Subcutaneous abdominal adipose tissue (tissue), 5 donors: ENCODE results near the gene XKR7.

Experiments used
- H3K27ac ChIP-seq: one replicate; pipeline ENCODE4 v1.7.0; 2013; ENCODE audit warnings: low read depth, mild to moderate bottlenecking, inconsistent platforms, low read length, moderate library complexity
- H3K27me3 ChIP-seq, 5 donors: one replicate each; pipeline ENCODE4 v1.7.0; 2013; ENCODE audit warnings: low read length in 5 of 5, inconsistent platforms in 1 of 5; ENCODE audit not compliant: control insufficient read depth in 5 of 5, insufficient read depth in 4 of 5
- H3K36me3 ChIP-seq, 5 donors: one replicate each; pipeline ENCODE4 v1.7.0; 2013; ENCODE audit warnings: low read length in 5 of 5; ENCODE audit not compliant: control insufficient read depth in 5 of 5, insufficient read depth in 5 of 5
- H3K4me1 ChIP-seq, 5 donors: one replicate each; pipeline ENCODE4 v1.7.0; 2013; ENCODE audit warnings: low read length in 5 of 5, mild to moderate bottlenecking in 3 of 5, moderate library complexity in 1 of 5; ENCODE audit not compliant: control insufficient read depth in 5 of 5, insufficient read depth in 5 of 5
- H3K4me3 ChIP-seq, 5 donors: one replicate each; pipeline ENCODE4 v1.7.0; 2013; ENCODE audit warnings: low read length in 5 of 5, low read depth in 1 of 5
- H3K9ac ChIP-seq, 5 donors: one replicate each; pipeline ENCODE4 v1.7.0; 2013; ENCODE audit warnings: low read length in 5 of 5, mild to moderate bottlenecking in 4 of 5, moderate library complexity in 3 of 5
- H3K9me3 ChIP-seq, 5 donors: one replicate each; pipeline ENCODE4 v1.7.0; 2013; ENCODE audit warnings: low read length in 5 of 5; ENCODE audit not compliant: control insufficient read depth in 5 of 5
- donor health status: healthy.
- donor health status: healthy.
- donor health status: healthy.
- donor health status: healthy.
- donor health status: healthy.

The XKR7 gene

DNA sequence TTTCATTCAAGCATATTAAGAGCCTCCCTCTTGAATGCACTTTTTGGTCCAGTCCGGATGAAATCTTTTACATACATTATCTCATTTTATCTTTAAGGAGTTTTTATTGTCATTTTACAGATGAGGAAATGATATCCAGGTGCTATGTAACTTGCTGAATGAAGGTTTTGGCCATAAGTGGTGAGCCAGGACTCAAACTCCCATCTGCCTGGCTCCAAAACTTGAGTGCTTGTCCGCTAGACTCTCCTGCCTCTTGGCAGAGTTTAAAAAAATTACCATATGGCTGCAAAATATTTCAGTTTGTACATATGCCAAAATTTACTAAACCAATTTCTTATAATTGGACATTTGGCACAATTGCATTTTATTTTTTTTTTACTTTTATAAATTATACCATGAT is 28.3 kb upstream of the XKR7 start:
- H3K4me3 ChIP-seq = no peak overlapping the region
- peaks cover 0 to 22% (median 13%) of the 10 kb centered on the region in 5 donors for H3K36me3 ChIP-seq
- H3K9me3 ChIP-seq = no peaks in the 10 kb centered on the region
- no peak overlapping the region for H3K9ac ChIP-seq
- H3K4me1 ChIP-seq = peaks cover 0 to 8% (median 7%) of the 10 kb centered on the region in 5 donors
- no peaks in the 10 kb centered on the region for H3K27me3 ChIP-seq
- H3K27ac ChIP-seq = no peak overlapping the region

DNA sequence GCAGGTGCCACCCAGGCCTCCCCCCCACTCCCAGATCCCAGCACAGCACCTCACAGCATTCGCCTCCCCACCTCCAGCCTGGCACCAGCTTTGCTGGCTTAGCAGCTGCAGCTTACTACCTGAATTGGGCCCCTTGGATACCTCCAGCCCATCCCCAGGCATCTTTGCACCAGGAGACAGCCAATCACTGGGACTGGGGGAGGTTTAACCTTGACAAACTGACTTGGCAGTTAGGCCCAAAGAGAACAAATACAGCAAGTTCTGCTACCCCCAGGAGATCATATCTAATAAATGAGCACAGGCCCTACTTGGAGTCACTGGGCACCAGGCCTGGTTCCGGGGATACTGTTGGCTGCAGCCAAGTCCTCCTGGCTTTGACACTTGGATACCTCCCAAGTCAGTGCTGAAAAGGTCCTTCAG is 24.9 kb upstream of the XKR7 start:
- peaks cover 7 to 56% (median 47%) of the 10 kb centered on the region in 5 donors for H3K36me3 ChIP-seq
- H3K4me1 ChIP-seq = peaks cover 0 to 8% (median 7%) of the 10 kb centered on the region in 5 donors
- no peaks in the 10 kb centered on the region for H3K27me3 ChIP-seq
- peak overlapping the region in 3 of 5 donors; percentile 9 to 40 (median 29) for H3K9ac ChIP-seq
- H3K4me3 ChIP-seq = no peak overlapping the region
- H3K27ac ChIP-seq = no peak overlapping the region
- peaks cover 0 to 2% (median 0%) of the 10 kb centered on the region in 5 donors for H3K9me3 ChIP-seq

DNA sequence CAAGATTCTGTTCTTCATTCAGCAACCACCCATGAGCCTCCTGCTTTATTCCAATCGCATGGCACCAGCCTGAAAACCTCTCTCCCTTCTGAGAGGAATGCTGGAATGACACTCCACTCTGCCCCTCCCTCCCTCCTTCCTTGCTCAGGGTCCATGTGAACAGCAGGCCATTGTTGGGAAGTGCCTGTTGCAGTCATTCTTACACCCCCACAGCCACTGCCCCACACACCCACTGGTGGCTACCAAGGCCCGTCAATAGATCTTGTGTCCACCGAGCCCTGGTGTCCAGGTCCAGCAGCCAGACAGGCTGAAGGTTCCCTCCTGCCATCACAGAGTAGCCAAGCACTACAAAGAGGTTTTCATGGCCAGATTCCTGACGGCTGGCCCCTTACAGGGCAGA is 22.6 kb upstream of the XKR7 start:
- no peak overlapping the region for H3K4me3 ChIP-seq
- H3K9ac ChIP-seq = no peak overlapping the region
- peaks cover 0 to 5% (median 0%) of the 10 kb centered on the region in 5 donors for H3K9me3 ChIP-seq
- peaks cover 14 to 76% (median 58%) of the 10 kb centered on the region in 5 donors for H3K36me3 ChIP-seq
- H3K4me1 ChIP-seq = peaks cover 0 to 12% (median 8%) of the 10 kb centered on the region in 5 donors
- H3K27ac ChIP-seq = no peak overlapping the region
- no peaks in the 10 kb centered on the region for H3K27me3 ChIP-seq

DNA sequence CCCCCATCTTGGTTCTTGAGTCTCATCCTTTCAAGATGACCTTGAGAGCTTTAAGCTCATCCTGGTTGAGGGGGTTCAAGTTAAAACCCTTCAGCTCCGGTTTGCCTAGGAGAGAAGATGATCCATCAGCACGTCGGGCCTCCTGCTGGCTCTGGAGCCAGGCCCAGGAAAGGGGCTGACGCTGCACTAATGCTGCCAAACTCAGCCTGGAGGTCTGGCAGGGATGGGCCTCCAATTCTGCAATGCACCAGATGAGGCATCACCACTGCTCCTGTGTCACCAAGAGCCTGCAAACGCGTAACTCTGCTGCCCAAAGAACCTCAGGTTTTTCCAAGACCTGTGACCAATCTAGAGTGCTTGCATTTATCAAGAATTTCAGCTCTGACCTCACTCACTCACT is 22.2 kb upstream of the XKR7 start:
- no peak overlapping the region for H3K4me3 ChIP-seq
- H3K9ac ChIP-seq = no peak overlapping the region
- peaks cover 14 to 76% (median 58%) of the 10 kb centered on the region in 5 donors for H3K36me3 ChIP-seq
- peaks cover 1 to 17% (median 13%) of the 10 kb centered on the region in 5 donors for H3K4me1 ChIP-seq
- H3K9me3 ChIP-seq = peaks cover 0 to 5% (median 0%) of the 10 kb centered on the region in 5 donors
- no peak overlapping the region for H3K27ac ChIP-seq
- H3K27me3 ChIP-seq = no peaks in the 10 kb centered on the region

DNA sequence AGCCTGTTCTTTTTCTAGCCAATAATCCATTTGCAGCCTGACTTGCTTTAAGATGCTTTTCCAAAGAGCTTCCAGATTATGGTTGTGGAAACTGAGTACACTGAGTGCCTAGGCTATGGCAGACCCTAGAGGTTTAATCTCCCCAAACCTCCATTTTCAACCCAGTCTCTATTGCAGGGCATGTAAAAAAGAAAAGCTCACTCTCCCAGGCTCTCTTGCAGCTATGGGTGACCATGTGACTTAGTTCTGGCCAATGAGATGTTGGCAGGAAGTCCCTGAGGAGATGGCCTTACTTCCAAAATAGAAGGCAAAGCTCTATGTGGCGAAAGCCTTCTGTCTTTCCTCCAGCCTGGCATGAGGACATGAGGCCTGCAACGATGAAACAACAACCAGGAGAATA is 19.9 kb upstream of the XKR7 start:
- peaks cover 0 to 5% (median 0%) of the 10 kb centered on the region in 5 donors for H3K9me3 ChIP-seq
- peaks cover 14 to 66% (median 52%) of the 10 kb centered on the region in 5 donors for H3K36me3 ChIP-seq
- no peak overlapping the region for H3K9ac ChIP-seq
- H3K27ac ChIP-seq = no peak overlapping the region
- no peak overlapping the region for H3K4me3 ChIP-seq
- H3K27me3 ChIP-seq = no peaks in the 10 kb centered on the region
- H3K4me1 ChIP-seq = peaks cover 5 to 23% (median 20%) of the 10 kb centered on the region in 5 donors

DNA sequence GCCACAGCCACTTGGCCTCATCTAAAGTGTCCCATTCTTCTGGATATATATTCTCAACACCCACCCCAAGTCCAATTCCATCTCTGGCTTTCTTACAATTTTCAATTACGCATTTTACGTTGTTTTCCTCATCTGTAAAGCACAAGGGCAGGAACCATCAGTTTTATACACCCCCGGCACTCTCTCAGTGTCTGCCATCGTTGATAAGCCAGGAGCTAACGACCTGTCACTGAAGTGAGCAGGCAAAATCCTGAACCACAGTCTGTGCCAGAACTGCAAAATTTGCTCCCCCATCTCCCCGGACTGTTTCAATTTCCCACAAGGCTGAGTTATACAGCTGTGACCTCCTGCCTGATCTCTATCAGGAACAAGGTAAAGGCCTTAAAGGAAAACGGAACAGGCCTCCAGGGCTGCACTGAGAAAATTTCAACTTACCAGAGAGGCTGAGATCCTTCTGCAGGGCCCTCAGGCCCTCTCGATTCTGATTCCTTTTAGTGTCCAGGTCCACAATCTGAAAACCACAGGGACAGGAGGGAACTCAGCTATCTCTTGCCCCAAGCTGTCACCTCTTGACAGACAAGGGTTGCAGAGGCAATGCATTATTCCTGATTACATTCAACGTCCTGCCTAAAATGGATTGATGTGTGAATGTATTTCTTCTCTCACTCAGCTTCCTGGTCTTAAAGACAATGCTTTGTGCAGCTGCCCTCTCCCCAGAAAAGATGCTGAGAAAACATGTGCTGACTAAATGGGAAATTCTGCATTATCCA is 17.9 kb upstream of the XKR7 start:
- H3K4me1 ChIP-seq = peaks cover 5 to 17% (median 13%) of the 10 kb centered on the region in 5 donors
- peaks cover 0 to 3% (median 0%) of the 10 kb centered on the region in 5 donors for H3K27me3 ChIP-seq
- no peak overlapping the region for H3K4me3 ChIP-seq
- peak overlapping the region in 4 of 5 donors; percentile 90 to 98 (median 94) for H3K9ac ChIP-seq
- peaks cover 14 to 50% (median 41%) of the 10 kb centered on the region in 5 donors for H3K36me3 ChIP-seq
- H3K27ac ChIP-seq = no peak overlapping the region
- peaks cover 0 to 5% (median 0%) of the 10 kb centered on the region in 5 donors for H3K9me3 ChIP-seq

DNA sequence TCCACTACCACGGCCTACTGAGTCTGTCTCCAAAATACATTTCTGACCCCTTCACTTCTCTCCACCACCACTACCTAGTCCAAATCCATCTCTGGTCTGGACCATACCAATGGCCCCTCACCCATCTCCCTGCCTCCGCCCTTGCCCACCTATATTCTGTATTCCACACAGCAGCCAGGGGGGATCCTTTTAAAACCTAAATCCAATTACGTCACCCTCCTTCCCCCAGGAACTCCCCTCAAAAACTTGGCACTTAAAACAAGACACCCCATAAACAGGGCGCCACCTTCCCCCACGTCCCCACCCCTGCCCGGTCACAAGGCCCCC is 16.8 kb upstream of the XKR7 start:
- Histone ChIP-seq H3K4me1 (peaks cover 5 to 17% (median 13%) of the 10 kb centered on the region in 5 donors), H3K27ac (peak overlapping the region; percentile 41), H3K9ac (peak overlapping the region; percentile 90 to 98 (median 94)), H3K27me3 (peaks cover 0 to 3% (median 0%) of the 10 kb centered on the region in 5 donors), H3K4me3 (peak overlapping the region; percentile 84 to 97 (median 95)), H3K9me3 (peaks cover 0 to 5% (median 0%) of the 10 kb centered on the region in 5 donors), H3K36me3 (peaks cover 14 to 39% (median 30%) of the 10 kb centered on the region in 5 donors)

DNA sequence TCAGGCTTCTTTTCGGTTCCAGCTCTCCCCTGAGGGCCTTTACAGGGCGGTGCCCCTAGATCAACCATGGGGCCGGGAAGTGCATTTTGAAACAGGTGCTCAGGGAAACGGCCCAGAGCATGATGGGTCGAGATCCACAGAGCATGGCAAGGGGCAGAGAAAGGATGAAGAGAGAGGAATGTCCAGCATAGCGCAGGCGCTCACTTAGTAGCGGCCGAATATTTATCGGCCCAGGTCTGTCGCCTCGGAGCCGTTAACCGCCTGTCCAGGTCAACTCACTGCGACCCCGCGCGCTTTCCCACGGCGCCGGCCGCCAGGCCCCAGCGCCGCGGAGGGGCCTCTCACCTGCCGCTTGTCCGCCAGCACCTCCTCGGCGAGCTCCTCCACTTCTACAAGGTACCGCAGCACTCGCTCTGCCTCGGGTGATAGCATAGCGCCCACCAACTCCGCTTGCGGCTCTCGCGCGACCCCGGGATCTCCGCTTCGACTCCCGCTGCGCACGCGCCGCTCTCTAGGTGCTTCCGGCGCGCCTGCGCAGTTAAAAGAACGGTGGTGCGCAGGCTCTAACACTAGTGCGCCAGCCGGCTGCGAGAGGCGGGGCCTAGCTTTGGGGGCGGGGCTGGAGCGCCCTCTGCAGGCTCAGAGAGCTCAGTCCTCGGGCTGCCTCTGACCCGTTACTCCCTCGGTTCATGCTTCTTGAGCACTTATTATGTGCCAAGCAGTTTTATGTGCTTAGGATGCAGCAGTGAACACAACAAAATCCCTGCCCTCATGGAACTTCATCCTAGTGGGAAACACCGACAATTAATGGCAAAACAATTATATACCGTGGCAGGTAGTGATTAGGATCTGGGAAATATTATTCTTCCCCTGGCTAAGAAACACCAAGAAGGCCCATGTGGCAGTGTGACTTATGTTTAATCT is 16.2 kb upstream of the XKR7 start, which contains the start of gene PDRG1:
TSS of gene PDRG1 (minus strand) at position 517 of the 924 bp plus-strand sequence. CDS start at position 432, 85 bp downstream.
- Histone ChIP-seq H3K9me3 (peaks cover 0 to 5% (median 0%) of the 10 kb centered on the region in 5 donors), H3K27me3 (peaks cover 0 to 9% (median 2%) of the 10 kb centered on the region in 5 donors), H3K4me3 (peak within 1 kb of the TSS; percentile 84 to 97 (median 95)), H3K36me3 (peaks cover 13 to 33% (median 24%) of the 10 kb centered on the region in 5 donors), H3K4me1 (peaks cover 5 to 17% (median 13%) of the 10 kb centered on the region in 5 donors), H3K27ac (peak within 1 kb of the TSS; percentile 41), H3K9ac (peak within 1 kb of the TSS; percentile 90 to 98 (median 94))

DNA sequence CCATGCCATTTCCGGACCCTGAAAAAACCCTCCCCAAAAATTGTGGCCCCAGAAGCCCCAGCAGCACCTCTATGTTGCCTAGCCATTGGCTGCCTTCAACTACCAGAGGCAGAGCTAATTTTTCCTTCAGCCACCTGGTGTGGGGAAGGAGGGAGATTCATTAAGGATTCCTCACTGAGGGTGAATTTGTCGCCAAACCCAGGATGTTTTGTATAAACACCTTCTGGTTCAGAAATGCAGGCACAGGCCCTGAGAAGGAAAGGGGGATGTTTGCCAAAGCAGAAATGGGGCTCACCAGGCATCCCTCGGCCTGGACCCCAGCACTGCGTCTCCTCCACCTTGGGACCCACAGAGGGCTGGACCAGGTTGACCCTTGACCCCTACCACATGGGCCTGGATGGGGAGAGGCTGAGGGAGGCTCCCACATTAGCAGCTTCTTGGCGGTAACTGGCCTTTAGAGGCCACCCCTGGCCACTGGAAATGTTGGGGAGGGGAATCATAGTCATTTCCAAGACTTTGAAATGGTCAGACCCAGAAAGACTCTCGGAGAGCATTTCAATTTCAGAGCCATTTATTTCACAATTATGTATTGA is 14.3 kb upstream of the XKR7 start:
- Histone ChIP-seq H3K36me3 (peaks cover 3 to 14% (median 5%) of the 10 kb centered on the region in 5 donors), H3K4me1 (peaks cover 5 to 17% (median 13%) of the 10 kb centered on the region in 5 donors), H3K9me3 (no peaks in the 10 kb centered on the region), H3K27me3 (peaks cover 0 to 9% (median 2%) of the 10 kb centered on the region in 5 donors), H3K9ac (peak overlapping the region in 1 of 5 donors; percentile 9), H3K27ac (no peak overlapping the region), H3K4me3 (no peak overlapping the region)
